GM19438 (cell line): ENCODE measurements around the gene IER5.

Experiments used
- ATAC-seq: cut with Tn5 transposase; IDR thresholded peaks from one replicate; pipeline ENCODE4 v1.9.1; 2021; ENCODE audit warnings: low read depth; ENCODE audit not compliant: unreplicated experiment

The IER5 gene

DNA sequence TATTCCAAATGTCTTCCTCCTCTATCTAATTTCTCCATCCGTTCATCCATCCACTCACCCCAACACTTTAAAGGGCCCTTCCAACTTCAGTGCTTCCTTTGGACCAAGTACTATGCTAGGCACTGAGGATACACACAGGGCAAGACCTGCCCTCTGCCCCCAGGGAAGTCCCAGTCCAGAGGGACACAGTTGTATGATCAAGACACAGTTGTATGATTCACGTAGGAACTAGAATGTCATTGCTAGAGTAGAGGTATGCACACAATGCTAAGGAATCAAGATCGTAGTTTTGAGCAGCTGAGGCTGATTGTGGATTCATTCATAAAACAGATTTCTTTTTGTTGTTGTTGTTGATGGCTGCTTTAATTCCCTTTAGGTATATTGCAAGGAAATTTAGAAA lies 11.6 kb upstream of the IER5 start:
- ATAC-seq = no peak

DNA sequence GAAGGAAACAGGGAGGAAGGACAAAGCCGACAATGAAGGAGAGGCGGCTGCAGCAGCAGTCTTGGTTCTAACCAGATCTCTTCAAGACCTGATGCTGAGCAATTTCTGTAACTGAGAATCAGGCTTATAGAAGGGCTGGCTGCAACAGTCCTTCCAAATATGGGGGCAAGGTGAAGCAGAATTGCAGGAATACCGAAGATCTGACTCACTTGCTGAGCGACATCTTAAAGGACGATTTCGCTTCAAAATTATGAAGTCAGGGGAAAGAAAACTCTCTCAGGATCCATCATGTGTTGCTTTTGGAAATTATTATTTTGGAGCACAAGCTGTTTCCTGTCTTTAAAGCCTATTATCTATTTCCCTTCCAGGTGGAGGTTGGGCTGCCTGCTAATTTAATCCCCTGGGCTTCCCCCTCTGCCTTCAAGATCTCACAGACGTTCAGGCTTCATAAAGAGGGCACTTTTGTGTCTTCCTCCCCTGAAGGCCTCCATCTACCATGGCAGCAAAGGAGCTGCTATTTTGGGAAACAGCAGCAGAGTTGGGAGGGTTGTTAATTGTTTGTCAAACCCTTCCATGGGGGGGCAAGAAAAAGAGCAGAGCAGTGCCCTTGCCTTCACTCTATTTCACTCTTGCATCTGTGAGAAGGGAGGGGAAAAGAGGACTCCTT lies 10.8 kb upstream of the IER5 start:
- ATAC-seq = no peak

GRCh38 chr1:181079382-181079781 lies 9.1 kb upstream of the IER5 start:
- no peak for ATAC-seq

GRCh38 chr1:181079920-181080319 lies 8.6 kb upstream of the IER5 start:
- no peak for ATAC-seq

- ATAC-seq = no peak
Observed at GRCh38 chr1:181080556-181080955, 7.9 kb upstream of the IER5 start.

DNA sequence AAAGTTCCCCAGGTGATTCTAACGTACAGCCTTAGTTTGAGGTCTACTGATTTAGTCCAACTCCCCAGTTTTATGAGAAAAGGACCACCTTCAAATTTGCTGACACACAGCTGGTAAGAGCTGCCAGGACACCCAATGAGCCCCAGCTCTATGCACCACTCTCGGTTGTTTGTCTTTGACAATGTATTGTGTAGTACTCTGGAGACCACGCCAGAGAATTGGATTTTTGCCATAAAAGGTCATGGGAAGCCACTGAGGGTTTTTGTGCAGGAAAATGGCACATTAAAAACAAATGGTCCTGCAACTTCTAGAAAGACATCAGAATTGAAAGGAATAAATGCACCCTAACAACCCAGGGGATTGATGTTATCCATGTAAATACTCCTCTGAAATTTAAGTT lies 7.1 kb upstream of the IER5 start:
- no peak for ATAC-seq

- no peak for ATAC-seq
Observed at GRCh38 chr1:181083842-181084605, 4.5 kb upstream of the IER5 start.

- no peak for ATAC-seq
Observed at GRCh38 chr1:181084606-181084969, 3.9 kb upstream of the IER5 start.

DNA sequence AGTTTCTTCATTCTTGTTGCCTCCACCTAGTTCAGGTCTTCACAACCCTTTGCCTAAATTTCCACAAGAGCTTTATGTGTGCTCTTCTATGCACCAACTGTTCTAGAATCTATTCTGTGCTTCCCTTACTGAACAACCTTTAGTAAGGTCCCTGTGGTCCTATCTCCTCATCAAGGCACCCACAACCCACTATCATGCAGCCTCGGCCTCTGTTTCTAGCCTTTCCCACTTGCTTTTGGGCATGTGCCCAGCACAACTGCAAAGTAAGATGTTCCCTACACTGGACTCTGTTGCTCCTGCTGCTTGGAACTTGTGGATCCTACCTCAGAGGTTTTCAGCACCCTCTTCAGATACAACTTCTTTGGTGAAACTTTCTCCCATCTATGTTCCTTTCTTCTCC lies 2.4 kb upstream of the IER5 start:
- no peak for ATAC-seq

DNA sequence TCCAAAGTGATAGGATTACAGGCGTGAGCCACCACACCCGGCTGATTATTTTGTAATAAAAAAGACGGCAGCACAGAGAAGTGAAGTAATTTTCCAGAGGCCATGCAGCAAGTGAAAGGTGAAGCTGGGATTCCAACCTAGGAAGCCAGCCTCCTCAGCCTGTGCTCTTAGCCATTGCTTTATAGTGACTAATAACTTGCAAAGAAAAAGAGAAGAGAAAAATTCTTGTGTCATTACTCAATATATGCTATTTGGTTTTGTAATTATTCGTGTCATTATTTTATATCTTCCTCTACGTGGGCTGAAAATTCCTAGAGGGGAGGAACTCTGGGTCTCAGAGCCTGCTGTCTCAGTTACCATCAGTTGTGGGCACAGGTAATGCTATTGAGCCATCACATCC lies 1.6 kb upstream of the IER5 start:
- no peak for ATAC-seq

DNA sequence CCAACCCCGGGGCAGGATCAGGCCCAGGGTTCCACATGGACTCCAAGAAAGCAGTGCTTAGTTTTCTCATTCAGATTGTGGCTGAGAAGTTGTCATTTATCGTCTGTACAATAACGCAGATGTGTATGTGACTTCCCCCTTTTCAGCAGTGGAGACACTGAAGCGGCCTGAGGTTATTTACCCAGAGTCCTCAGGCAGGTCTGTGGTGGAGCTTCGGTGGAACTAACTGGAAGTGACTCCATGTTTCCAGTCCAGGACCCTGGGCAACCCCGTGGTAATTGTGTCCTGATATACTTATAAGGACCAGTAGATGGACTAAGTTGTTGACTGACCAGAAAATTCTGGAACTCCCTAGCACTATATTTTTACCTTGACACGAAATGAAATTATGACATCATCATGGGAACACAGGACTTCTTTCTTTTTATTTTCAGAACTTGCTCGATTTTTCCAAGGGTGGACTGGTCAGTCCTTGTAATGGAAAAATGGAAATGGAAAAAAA lies 1.0 kb upstream of the IER5 start:
- no peak for ATAC-seq

DNA sequence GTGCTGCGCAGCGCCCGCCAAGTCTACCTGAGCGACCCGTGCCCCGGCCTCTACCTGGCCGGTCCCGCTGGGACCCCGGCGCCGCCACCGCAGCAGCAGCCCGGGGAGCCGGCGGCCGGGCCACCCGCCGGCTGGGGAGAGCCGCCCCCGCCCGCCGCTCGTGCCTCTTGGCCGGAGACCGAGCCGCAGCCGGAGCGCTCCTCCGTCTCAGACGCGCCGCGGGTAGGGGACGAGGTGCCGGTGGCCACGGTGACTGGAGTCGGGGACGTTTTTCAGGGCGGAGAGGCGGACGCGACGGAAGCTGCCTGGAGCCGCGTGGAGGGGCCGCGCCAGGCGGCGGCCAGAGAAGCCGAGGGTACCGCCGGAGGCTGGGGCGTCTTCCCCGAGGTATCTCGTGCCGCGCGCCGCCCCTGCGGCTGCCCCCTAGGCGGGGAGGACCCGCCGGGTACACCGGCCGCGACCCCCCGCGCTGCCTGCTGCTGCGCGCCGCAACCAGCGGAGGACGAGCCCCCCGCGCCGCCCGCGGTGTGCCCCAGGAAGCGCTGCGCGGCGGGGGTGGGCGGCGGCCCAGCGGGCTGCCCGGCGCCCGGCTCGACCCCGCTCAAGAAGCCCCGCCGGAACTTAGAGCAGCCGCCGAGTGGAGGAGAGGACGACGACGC lies 646 bp downstream of the IER5 start:
- ATAC-seq = peak; percentile 2

DNA sequence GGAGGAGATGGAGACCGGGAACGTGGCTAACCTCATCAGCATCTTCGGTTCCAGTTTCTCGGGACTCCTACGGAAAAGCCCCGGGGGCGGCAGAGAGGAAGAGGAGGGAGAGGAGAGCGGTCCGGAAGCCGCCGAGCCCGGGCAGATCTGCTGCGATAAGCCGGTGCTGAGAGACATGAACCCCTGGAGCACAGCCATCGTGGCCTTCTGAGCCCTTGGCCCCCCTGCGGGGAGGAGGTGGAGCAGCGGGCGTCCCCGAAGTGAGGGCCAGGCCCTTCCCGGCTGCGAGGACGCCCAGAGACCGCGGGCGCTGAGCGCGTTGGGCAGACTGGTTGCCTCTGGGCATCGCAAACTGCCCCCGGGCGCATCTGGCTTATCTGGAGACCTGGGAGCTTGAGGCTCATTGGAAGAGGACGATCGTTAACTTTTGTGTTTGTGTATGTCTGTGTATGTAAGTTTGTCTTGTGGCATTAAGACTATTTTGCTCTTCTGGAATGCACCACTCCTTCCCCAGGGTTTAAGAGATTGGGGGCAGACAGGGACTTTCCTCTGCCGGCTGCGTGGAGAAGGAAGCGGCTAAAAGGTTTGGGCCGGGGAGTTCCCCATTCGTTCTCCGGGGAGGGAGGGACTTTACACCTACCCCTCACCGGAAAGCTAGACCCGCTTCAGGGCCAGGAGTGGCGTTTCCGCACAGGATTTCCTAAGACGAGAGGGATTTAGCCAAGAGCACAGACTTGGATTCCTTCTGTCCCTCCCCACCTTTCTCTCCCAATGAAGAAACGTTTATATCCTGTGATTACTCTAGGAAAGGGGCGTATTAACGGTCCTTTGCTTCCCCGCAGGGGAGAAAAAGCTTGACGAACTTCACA lies 1.4 kb downstream of the IER5 start:
- ATAC-seq = peak; percentile 36

- no peak for ATAC-seq
Observed at GRCh38 chr1:181090641-181091126, 2.2 kb downstream of the IER5 start.

DNA sequence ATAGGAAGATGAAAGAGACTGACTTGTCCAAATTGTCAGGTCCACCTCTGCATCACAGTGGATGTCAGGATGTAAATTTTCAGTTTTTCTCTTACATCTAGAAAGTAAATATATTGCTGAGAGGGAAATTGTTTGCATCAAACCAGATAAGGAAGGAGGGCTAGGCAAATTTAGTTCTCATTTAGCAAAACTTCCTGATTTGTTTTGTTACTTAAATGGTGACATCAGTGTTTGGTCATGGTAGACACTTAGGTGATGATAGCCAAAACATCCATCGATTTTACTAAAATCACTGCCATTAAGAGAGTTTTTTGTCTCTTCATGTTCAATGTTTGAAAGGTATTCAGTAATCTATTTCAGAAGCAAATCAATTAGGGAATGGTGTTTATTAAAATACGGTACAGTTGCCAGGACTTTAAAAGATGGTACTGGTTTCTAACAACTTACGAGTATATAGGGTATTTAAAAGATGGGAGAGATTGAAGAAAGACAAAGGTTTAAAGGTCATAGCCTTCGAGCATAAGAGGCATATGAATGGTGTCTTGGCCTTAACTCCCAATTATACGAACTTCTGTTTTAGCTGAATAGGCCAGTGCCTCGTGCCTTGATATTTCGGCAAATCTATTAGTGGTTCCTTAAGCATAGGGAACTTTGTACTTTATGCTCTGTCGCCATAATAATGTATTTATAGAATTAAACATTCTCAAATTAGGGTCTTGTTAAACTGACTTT lies 3.0 kb downstream of the IER5 start:
- no peak for ATAC-seq

GRCh38 chr1:181092056-181092455 lies 3.6 kb downstream of the IER5 start:
- ATAC-seq = no peak

DNA sequence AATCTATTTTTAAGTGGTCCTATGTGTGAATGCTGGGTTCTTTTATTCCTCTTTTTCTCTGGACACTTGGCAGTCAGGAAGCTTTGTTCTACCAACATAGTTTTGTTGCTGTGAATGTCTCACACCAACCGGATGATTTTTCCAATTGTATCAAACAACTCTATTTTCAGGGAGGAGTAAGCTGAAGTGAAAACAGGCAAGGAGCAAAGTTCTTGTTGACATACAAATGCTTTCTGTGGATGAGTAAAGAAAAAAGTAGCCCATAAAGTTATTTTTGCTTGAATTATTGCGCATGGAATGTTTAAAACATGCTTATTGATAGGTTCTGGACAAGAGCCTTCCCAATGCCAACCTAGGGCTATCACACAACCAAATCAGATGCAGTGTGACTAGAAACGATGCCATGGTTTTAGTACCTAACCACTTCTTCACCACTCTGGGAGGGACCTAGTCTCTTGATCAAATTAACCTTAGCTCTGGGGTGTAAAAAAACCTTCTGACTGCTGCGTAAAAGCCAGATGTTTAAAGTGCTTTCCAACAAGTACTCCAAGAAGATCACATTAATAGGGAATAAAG lies 4.5 kb downstream of the IER5 start:
- no peak for ATAC-seq

- ATAC-seq = no peak
Observed at GRCh38 chr1:181094416-181095212, 6.1 kb downstream of the IER5 start.

GRCh38 chr1:181095260-181095659 lies 6.8 kb downstream of the IER5 start:
- ATAC-seq = no peak
